HepG2 (cell line): ENCODE data around the gene FAM222A. TPM values are rescaled to one million over a fixed set of nuclear protein-coding genes. Genes with fewer than 3 reads are reported as not detected.

ENCODE experiments used
- AGO1 ChIP-seq: fragments of 200-400 bp; formaldehyde crosslinking; IDR thresholded peaks from 2 replicates; pipeline ENCODE4 v1.6.1; 2017; ENCODE audit warnings: mild to moderate bottlenecking, low read depth, low read length, moderate library complexity; ENCODE audit not compliant: poor library complexity, severe bottlenecking
- ARID2 ChIP-seq: sonication (generic); formaldehyde crosslinking; IDR thresholded peaks from 2 replicates; pipeline ENCODE4 v1.8.1; 2022; ENCODE audit warnings: mild to moderate bottlenecking, missing genetic modification reagents, borderline replicate concordance
- CBFB ChIP-seq: sonication (generic); formaldehyde crosslinking; IDR thresholded peaks from 2 replicates; pipeline ENCODE4 v1.4.0; 2020; ENCODE audit warnings: missing genetic modification reagents
- CHD4 ChIP-seq: fragments of 200-600 bp; sonication (generic); IDR thresholded peaks from 2 replicates; pipeline ENCODE4 v1.7.0; 2017; ENCODE audit warnings: mild to moderate bottlenecking, low read length, borderline replicate concordance
- ELK4 ChIP-seq: sonication (generic); formaldehyde crosslinking; IDR thresholded peaks from 2 replicates; pipeline ENCODE4 v1.9.0; 2021; ENCODE audit warnings: missing genetic modification reagents, borderline replicate concordance
- GPN1 ChIP-seq: sonication (generic); formaldehyde crosslinking; IDR thresholded peaks from 2 replicates; pipeline ENCODE4 v1.5.1; 2020; ENCODE audit warnings: missing genetic modification reagents, borderline replicate concordance
- HHEX ChIP-seq: IDR thresholded peaks from 2 replicates; pipeline ENCODE4 v1.6.1; 2016; ENCODE audit warnings: control low read depth
- HNF1A ChIP-seq, 2 experiments: sonication (generic) in 1 of 2; formaldehyde crosslinking in 1 of 2; IDR thresholded peaks; 2 replicates each; pipeline versions ENCODE4 v1.4.0 to v1.6.1; 2016 to 2020; ENCODE audit warnings: borderline replicate concordance in 1 of 2, low read depth in 1 of 2, mild to moderate bottlenecking in 1 of 2, missing genetic modification reagents in 1 of 2
- HNF4A ChIP-seq: sonication (generic); formaldehyde crosslinking; IDR thresholded peaks from 2 replicates; pipeline ENCODE4 v1.4.0; 2020; ENCODE audit warnings: missing genetic modification reagents
- KLF16 ChIP-seq, 2 experiments: sonication (generic) in 1 of 2; formaldehyde crosslinking in 1 of 2; IDR thresholded peaks; 2 replicates each; pipeline versions ENCODE4 v1.6.1 to v1.8.0; 2016 to 2023; ENCODE audit warnings: missing genetic modification reagents in 2 of 2, missing compliant biosample characterization in 1 of 2
- NONO ChIP-seq, 2 experiments: fragments of 450-650 bp in 1 of 2; sonication (generic) in 1 of 2; formaldehyde crosslinking in 1 of 2; IDR thresholded peaks in 1 of 2; conservative IDR thresholded peaks in 1 of 2; 2 replicates each; pipeline versions ENCODE4 v1.6.1 to v1.8.0; 2017 to 2022; ENCODE audit warnings: mild to moderate bottlenecking in 1 of 2, missing genetic modification reagents in 1 of 2, moderate library complexity in 1 of 2
- RCOR2 ChIP-seq: IDR thresholded peaks from 2 replicates; pipeline ENCODE4 v1.6.1; 2016; ENCODE audit warnings: missing biosample characterization, missing genetic modification reagents
- SOX5 ChIP-seq: IDR thresholded peaks from 2 replicates; pipeline ENCODE4 v1.6.1; 2016; ENCODE audit warnings: borderline replicate concordance
- ZIK1 ChIP-seq: sonication (generic); formaldehyde crosslinking; IDR thresholded peaks from 2 replicates; pipeline ENCODE4 v1.5.0; 2020; ENCODE audit warnings: mild to moderate bottlenecking, low read depth, missing genetic modification reagents, borderline replicate concordance
- ZKSCAN8 ChIP-seq: IDR thresholded peaks from 2 replicates; pipeline ENCODE4 v1.6.1; 2016; ENCODE audit warnings: borderline replicate concordance, missing genetic modification reagents, missing compliant biosample characterization
- ZNF33B ChIP-seq: sonication (generic); formaldehyde crosslinking; IDR thresholded peaks from 2 replicates; pipeline ENCODE4 v1.5.1; 2020; ENCODE audit warnings: mild to moderate bottlenecking, missing genetic modification reagents
- ZNF501 ChIP-seq: sonication (generic); formaldehyde crosslinking; IDR thresholded peaks from 2 replicates; pipeline ENCODE4 v1.5.1; 2020; ENCODE audit warnings: mild to moderate bottlenecking, moderate library complexity, missing genetic modification reagents
- ZNF672 ChIP-seq: sonication (generic); formaldehyde crosslinking; IDR thresholded peaks from 2 replicates; pipeline ENCODE4 v1.8.1; 2022; ENCODE audit warnings: missing genetic modification reagents
- ZNF761 ChIP-seq: sonication (generic); formaldehyde crosslinking; conservative IDR thresholded peaks from 2 replicates; pipeline ENCODE4 v1.4.0; 2020; ENCODE audit warnings: mild to moderate bottlenecking, missing genetic modification reagents
- ZNF841 ChIP-seq: sonication (generic); formaldehyde crosslinking; IDR thresholded peaks from 2 replicates; pipeline ENCODE4 v1.8.1; 2023; ENCODE audit warnings: missing genetic modification reagents, borderline replicate concordance
- polyA plus RNA-seq, 8 experiments: library from polyadenylated mRNA; depleted of rRNA in 3 of 8; stranded (reverse) in 7 of 8; unstranded in 1 of 8; fragments of >200 nt; fragmentation: Illumina TruSeq in 4 of 8; extraction: Trizol in 4 of 8; gene quantifications; 2 replicates each; pipeline versions ENCODE4 v1.2.1 to v1.2.3, GENCODE V29; 2011 to 2016; ENCODE audit warnings: low read depth in 4 of 8, missing spikeins in 1 of 8, mixed read lengths in 1 of 8; ENCODE audit not compliant: insufficient read depth in 1 of 8
- total RNA-seq, 5 experiments: library from RNA; depleted of rRNA; stranded (reverse); fragments of >200 nt; fragmentation: Illumina TruSeq; extraction: Trizol; gene quantifications; 2 replicates each; pipeline ENCODE4 v1.2.3, GENCODE V29; 2016; ENCODE audit warnings: low read depth in 1 of 5
- TF ChIP-seq, protein P1 (sequence below): IDR thresholded peaks from 2 replicates; pipeline ENCODE4 v1.6.1; 2016; ENCODE audit warnings: missing compliant biosample characterization, missing genetic modification reagents, borderline replicate concordance
- TF ChIP-seq, protein P2 (sequence below): sonication (generic); formaldehyde crosslinking; IDR thresholded peaks from 2 replicates; pipeline ENCODE4 v1.4.0; 2020; ENCODE audit warnings: mild to moderate bottlenecking, missing genetic modification reagents

The FAM222A gene
- total and polyA plus RNA-seq, 2 of the 13 experiments (the other 11 are each of a cell fraction or from before 2014, with no cell fraction given): 2.7 to 9.6 TPM

DNA sequence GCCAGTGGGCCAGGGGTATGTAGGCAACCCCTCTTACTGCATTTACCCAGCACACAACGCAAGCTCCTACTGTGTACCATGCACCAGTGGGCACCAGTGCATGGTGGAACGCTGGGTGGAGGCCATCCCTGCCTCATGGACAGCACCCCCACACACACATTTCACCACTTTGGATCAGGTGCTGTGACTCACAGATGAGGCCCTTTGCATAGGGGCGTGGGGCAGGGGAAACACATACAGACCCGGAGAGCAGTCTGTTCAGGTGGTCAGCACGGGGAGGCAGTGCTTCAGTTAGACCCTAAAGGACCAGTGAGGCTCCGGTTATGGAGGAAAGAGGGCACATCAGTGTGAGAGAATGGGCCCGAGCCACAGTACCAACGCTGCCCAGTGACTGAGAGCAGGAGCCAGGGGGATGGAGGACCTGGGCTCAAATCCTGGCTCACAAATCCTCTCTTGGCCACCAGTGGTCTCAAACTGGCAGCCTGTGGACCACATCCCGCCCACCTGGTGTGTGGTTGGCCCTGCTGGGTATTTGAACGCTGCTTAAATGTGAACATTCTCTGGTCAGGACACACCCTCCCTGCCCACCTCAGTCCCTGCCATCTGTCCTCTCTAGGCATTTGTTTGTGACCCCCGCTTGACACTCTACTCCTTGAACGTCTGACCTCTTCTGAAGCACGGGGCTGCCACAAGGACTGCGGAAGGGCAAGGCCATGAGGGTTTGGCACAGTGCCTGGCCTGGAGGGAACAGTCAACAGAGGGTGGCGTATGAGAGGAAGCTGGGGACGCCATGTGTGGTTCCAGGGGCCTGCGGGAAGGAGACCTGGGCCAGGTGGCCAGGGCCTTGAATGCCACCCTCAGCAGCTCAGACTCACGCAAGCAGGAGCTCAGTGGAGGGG lies 46.7 kb downstream of the FAM222A start (continued):
- no peak for TF ChIP-seq HNF1A (IDR thresholded peaks at IDR 0.05; ENCODE audit: low read depth)
- no peak for TF ChIP-seq HNF1A (CRISPR knock-in tag; IDR thresholded peaks at IDR 0.05; ENCODE audit: borderline replicate concordance)
- no peak for TF ChIP-seq ZNF33B (CRISPR knock-in tag)
- TF ChIP-seq, protein P1, sequence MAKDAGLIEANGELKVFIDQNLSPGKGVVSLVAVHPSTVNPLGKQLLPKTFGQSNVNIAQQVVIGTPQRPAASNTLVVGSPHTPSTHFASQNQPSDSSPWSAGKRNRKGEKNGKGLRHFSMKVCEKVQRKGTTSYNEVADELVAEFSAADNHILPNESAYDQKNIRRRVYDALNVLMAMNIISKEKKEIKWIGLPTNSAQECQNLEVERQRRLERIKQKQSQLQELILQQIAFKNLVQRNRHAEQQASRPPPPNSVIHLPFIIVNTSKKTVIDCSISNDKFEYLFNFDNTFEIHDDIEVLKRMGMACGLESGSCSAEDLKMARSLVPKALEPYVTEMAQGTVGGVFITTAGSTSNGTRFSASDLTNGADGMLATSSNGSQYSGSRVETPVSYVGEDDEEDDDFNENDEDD: no peak
- TF ChIP-seq ELK4 (CRISPR knock-in tag): no peak
- no peak for TF ChIP-seq ZKSCAN8
- TF ChIP-seq KLF16 (CRISPR knock-in tag; IDR thresholded peaks at IDR 0.05): no peak
- no peak for TF ChIP-seq AGO1
- TF ChIP-seq RCOR2 (CRISPR knock-in tag): no peak
- no peak for TF ChIP-seq HHEX (CRISPR knock-in tag)
- TF ChIP-seq, protein P2, sequence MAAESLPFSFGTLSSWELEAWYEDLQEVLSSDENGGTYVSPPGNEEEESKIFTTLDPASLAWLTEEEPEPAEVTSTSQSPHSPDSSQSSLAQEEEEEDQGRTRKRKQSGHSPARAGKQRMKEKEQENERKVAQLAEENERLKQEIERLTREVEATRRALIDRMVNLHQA (CRISPR knock-in tag): no peak
- TF ChIP-seq ZNF672 (CRISPR knock-in tag): no peak
- TF ChIP-seq CBFB (CRISPR knock-in tag): no peak
- TF ChIP-seq SOX5 (CRISPR knock-in tag): 0 out of 2 replicates have a peak, but pooled peaks have one; percentile 29
- TF ChIP-seq GPN1 (CRISPR knock-in tag): no peak
- TF ChIP-seq HNF4A (CRISPR knock-in tag): peak; percentile 66
- TF ChIP-seq ZNF501 (CRISPR knock-in tag): peak; percentile 33; the same call in 1 of the 2 replicates
- TF ChIP-seq ZIK1 (CRISPR knock-in tag): no peak
- no peak for TF ChIP-seq ARID2 (CRISPR knock-in tag)
- no peak for TF ChIP-seq CHD4
- no peak for TF ChIP-seq ZNF761 (CRISPR knock-in tag)
- TF ChIP-seq NONO (IDR thresholded peaks at IDR 0.05): no peak
- no peak for TF ChIP-seq NONO (CRISPR knock-in tag; conservative IDR thresholded peaks at IDR 0.05)
- no peak for TF ChIP-seq ZNF841 (CRISPR knock-in tag)
